Brain microvascular endothelial cell (primary cell): ENCODE data around the gene CTBP2.

ENCODE experiments used
- DNase-seq: peaks from one replicate; pipeline ENCODE4 v3.0.0-alpha.2; 2020
- H3K27ac ChIP-seq: fragments of 250-450 bp; sonication (Bioruptor Pico); 2 replicates; pipeline ENCODE4 v1.5.1; 2020; ENCODE audit warnings: mild to moderate bottlenecking, moderate library complexity
- H3K27me3 ChIP-seq: fragments of 250-450 bp; sonication (Bioruptor Pico); replicated peaks from 2 replicates; pipeline ENCODE4 v1.5.1; 2020; ENCODE audit warnings: mild to moderate bottlenecking
- H3K36me3 ChIP-seq: fragments of 250-450 bp; sonication (Bioruptor Pico); replicated peaks from 2 replicates; pipeline ENCODE4 v1.5.1; 2020; ENCODE audit warnings: mild to moderate bottlenecking
- H3K4me3 ChIP-seq: 2 replicates; pipeline ENCODE4 v1.5.1; 2011; ENCODE audit warnings: low read depth, mild to moderate bottlenecking, control low read depth, low read length, moderate library complexity
- CTCF ChIP-seq: IDR thresholded peaks from 2 replicates; pipeline ENCODE4 v1.5.1; 2011; ENCODE audit warnings: low read depth, mild to moderate bottlenecking, moderate library complexity, low read length, control low read depth, inconsistent platforms; ENCODE audit errors: missing control alignments
- in situ Hi-C: cut with HindIII; loops from 2 replicates; pipeline ENCODE4 v1.10.0; 2017; ENCODE audit warnings: low sequenced_read_pairs, low pct_ligation_motif_present

Gene CTBP2

GRCh38 chr10:125159932-125160855 is at the start of gene CTBP2:
Gene CTBP2, minus strand, starts transcription at chr10:125160563.
- DNase-seq: no peak
- Histone ChIP-seq H3K27ac (peak within 1 kb of the TSS; percentile 89), H3K4me3 (peak within 1 kb of the TSS; percentile 72), H3K27me3 (no peaks in the 10 kb centered on the region), H3K36me3 (no peaks in the 10 kb centered on the region)
- in situ Hi-C loops: no loop called here
- TF ChIP-seq CTCF: no peak

DNA sequence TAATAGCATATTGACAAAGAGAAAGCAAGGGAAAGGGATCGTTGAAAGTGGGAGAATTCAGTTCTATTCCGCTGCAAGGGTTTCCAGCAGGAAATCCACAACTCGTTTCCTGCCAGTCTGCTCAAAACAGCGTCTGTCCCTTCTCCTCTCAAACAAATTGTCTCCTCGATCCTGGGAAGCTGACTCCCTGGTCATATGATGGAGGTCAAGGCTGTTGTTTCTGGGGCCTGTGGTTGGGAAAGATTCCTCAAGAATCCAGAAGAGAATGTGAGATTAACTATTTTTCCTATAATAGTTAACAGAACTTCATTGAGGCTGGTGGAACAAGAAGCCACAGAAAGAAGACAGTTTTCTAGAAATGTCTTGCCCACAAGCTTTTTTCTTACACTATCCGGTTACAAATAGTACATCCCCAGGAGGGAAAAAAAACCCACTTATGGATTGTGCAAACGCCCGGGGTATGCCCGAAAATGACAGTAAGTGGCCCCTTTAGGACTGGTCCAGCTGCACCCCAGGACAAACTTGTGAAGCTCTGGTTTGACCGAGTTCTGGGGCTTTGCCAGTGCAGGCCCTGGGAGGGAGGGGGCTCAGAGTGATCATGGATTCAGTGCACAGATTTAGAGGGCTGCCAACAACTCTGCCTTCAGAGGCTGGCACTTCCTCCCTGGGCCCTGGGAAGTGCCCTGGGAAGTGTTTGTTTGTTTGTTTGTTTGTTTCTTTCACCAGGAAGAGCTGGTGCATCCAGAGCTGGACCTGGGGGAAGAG is 49.4 kb upstream of the CTBP2 start:
- Histone ChIP-seq H3K4me3 (no peak overlapping the region), H3K27me3 (no peaks in the 10 kb centered on the region), H3K27ac (no peak overlapping the region), H3K36me3 (no peaks in the 10 kb centered on the region)
- peak; percentile 7 for DNase-seq
- TF ChIP-seq CTCF: no peak
- in situ Hi-C loops: no loop called here

- DNase-seq: no peak
- Histone ChIP-seq H3K27me3 (no peaks in the 10 kb centered on the region), H3K36me3 (no peaks in the 10 kb centered on the region), H3K27ac (no peak overlapping the region), H3K4me3 (no peak overlapping the region)
- in situ Hi-C loops: no loop called here
- no peak for TF ChIP-seq CTCF
These were observed 48.6 kb upstream of the CTBP2 start for GRCh38 chr10:125208854-125209565.

DNA sequence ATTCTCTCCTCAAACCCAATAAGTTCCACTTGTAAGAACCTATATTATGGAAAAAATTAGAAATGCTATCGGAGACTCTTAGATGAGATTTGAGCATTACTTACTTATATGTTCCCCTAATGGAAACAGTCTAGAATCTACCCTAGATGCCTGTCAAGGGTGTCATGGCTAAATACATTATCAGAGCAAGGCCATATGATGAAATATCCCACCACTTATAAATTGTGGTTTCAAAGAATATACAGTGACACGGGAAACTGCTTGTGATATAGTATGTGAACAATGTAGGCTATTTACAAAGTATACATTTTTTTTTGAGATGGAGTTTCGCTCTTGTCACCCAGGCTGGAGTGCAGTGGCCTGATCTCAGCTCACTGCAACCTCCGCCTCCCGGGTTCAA is 46.3 kb upstream of the CTBP2 start:
- H3K36me3 ChIP-seq: no peaks in the 10 kb centered on the region
- in situ Hi-C loops: no loop called here
- DNase-seq: no peak
- no peak overlapping the region for H3K27ac ChIP-seq
- H3K27me3 ChIP-seq: no peaks in the 10 kb centered on the region
- no peak for TF ChIP-seq CTCF
- no peak overlapping the region for H3K4me3 ChIP-seq

DNA sequence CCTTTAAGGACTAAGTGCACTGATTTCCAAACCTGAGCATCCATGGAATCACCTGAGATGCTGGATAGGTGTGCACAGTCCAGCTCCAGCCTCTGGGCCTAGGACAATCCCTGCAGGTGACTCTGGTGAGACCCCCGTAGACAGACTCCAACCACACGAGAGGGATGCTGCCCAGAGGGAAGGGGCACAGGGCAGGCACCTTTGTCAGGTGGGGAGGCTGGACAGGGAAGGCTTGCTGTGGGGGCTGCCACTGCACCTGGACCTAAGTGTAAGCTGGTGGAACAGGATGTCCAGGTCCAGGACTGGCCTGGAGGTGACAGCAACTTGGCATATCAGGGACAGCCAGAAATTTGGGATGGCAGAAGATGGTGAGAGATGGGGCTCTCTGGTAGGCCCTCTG is 45.1 kb upstream of the CTBP2 start:
- in situ Hi-C loops: no loop called here
- no peaks in the 10 kb centered on the region for H3K36me3 ChIP-seq
- H3K4me3 ChIP-seq: no peak overlapping the region
- DNase-seq: no peak
- H3K27me3 ChIP-seq: no peaks in the 10 kb centered on the region
- no peak for TF ChIP-seq CTCF
- H3K27ac ChIP-seq: no peak overlapping the region
